PFSK-1 (cell line): ENCODE results near the gene PMPCA.

ENCODE experiments used
- POLR2AphosphoS5 ChIP-seq: IDR thresholded peaks from 2 replicates; pipeline ENCODE4 v1.6.1; 2012; ENCODE audit warnings: low read depth, mild to moderate bottlenecking, control low read depth, low read length, moderate library complexity
- SIN3A ChIP-seq: IDR thresholded peaks from 2 replicates; pipeline ENCODE4 v1.6.1; 2012; ENCODE audit warnings: mild to moderate bottlenecking, low read length, moderate library complexity, borderline replicate concordance; ENCODE audit not compliant: insufficient read depth
- TAF1 ChIP-seq: IDR thresholded peaks from 2 replicates; pipeline ENCODE4 v1.6.1; 2012; ENCODE audit warnings: low read length, control low read depth, borderline replicate concordance; ENCODE audit not compliant: insufficient read depth

DNA sequence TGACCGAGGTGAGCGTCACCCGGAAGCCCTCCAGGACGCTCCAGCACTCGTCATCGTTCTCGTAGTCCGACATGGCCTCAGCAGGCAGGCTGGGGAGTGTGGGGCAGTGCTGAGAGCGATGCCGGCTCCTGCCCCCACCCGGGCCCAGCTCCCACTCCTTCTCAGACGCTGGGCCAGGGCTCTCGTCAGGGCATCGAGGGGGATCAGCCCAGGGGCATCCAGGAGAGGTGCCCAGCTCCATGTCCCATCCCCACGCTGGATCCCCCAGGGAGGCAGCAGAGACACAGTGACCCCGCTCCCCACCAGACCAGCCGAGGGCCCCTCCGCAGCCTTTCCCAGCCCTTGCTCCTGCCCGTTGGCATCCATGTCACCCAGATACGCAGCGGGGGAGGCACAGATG, 38.5 kb upstream of the PMPCA start:
- no peak for TF ChIP-seq POLR2AphosphoS5
- no peak for TF ChIP-seq SIN3A
- no peak for TF ChIP-seq TAF1
